Raji (cell line): Measurements from ENCODE around the gene HK2.

ENCODE experiments used
- POLR2A ChIP-seq: IDR thresholded peaks from 2 replicates; pipeline ENCODE4 v1.6.1; 2011; ENCODE audit warnings: low read depth, low read length, control low read depth; ENCODE audit not compliant: insufficient read depth

Gene HK2

DNA sequence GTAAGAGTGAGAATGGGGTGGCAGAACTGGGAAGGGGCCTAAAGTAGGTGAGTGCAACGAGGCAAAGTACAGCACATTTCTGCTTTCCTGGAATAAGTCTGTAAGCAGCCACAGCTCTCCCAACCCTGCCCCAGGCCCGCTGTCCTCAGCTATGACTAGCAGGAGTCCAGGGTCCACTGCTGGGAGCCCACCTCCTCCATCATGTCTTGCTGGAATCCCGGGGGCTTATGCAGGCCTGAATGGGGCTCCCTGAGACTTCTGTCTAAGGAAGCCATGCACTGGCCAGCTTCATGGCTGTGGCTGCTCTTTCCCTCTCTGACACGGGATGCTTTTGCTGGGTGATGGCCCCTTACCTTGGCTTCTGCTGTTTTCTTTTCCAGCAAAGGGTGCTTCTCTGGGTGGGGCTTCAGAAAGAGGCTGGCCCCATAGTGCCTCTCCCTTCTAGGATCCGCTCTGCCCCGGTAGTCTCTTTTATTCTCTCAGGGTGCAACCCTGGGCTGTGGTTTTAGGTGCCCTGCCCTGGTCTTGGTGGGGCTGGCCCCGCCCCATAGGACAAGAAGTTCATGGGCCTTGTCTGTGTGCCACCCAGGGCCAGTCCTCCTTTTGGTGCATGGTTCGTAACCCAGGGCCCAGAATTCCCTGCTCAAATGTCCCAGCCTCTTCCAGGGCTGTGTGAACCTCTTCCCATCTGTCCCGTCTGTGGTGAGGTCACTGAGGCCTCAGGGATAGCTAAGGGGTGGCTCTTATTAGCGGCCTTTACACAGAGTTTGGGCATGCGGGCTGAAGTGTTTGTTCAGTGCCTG lies 90.7 kb downstream of the HK2 start:
- TF ChIP-seq POLR2A: no peak

DNA sequence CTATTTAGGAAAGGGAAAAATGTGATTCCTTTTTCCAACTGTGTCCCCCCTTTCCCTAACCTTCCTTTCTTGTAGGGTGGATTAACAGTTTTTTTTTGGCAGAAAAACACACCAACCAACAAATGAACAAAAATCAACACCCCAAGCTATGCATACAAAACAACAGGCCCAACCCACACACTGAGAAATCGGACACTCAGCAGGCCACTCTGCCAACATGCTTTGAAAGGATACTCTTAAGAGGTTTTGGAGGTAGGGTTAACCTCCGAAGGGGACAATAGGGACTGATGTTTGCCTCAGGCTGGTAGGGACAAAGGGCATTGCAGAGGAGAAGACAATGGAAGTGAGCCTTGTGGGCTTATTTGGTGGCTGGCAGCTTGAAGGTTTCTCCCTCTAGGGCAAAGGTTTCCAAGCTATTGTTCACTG lies 91.4 kb downstream of the HK2 start:
- no peak for TF ChIP-seq POLR2A

DNA sequence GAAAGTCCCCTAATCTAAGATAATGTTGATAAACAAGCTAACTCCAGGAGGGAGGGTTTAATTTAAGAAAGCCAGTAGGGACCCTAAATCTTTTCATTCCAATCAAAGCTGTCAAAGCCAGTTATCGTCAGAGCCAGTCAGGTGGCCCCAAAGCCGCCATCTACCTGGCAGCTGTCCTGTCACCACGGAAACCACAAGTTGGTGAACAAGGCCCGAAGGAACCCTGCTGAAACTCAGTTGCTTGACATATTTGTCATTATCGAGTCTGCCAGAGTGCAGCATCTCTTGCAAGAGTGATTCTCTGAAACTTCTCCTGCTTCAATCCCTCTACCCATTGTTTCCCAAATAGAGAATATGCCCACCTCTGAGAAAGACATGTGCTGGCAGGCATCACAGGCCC lies 93.7 kb downstream of the HK2 start:
- TF ChIP-seq POLR2A: no peak

DNA sequence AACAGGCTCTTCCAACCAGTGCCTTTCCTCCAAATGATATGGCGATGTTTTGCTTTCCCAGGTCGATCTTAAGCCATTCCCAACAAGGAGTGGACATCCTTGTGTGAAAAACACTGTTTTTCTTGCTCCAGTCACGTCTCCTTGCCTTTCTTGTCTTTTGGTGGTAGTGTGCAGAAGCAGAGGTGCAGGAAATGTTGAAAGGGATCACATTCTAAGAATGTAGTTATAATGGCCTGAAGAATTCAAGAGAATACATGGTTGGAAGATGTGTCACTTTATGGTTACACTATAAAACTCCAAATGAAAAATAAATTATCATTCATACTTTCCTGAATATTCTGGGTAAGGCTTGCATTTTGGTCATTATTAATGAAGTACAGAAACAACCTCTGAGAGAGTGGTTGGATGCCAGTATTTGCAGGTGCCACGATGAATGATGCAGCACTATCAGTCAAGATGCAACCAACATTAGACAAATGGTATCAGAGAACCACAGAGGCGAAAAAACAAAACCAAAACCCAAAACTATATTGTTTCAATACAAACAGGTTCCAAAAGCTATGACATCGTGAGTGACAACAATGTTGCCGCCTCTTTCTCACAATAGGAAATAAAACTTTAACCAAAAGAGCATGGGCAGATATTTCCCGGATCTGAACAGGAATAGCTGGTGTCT lies 97.0 kb downstream of the HK2 start:
- no peak for TF ChIP-seq POLR2A

DNA sequence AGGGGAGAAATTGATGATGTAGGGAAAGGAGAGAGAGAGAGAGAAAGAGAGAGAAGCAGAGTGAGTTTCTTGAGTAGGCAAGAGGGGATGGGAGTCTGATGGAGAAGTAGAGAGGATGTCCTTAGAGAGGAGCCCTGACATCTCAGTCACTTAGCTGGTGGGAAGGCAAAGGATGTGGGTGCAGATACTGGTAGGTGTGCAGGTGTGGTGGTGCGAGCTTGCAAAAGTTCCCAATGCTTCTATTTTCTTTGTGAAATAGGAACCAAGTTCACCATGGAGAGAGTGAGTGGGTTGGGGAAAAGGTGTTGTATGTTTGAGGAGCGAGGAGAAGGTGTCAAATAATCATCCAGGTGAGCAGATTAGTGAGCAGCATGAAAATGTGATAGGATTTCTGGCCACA lies 98.0 kb downstream of the HK2 start:
- no peak for TF ChIP-seq POLR2A

DNA sequence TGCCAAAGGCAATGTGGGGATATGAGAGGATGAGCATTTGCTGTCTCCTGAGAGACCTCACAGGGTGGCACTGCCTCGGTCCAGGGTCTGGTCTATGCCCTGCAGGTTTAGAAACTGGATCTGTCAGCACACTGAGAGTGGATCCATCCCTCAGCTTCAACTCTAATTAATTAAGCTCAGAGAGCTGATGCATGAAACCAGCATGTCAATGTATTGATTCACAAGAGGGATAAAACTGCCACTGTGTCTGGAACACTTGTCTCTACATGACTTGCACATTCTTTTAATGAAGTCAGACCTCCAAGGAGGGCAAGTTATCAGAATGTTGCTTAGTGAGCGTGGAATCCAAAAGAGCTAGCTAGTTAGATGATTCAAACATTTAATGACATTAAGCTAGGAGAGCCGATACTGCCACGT lies 102.1 kb downstream of the HK2 start:
- no peak for TF ChIP-seq POLR2A

DNA sequence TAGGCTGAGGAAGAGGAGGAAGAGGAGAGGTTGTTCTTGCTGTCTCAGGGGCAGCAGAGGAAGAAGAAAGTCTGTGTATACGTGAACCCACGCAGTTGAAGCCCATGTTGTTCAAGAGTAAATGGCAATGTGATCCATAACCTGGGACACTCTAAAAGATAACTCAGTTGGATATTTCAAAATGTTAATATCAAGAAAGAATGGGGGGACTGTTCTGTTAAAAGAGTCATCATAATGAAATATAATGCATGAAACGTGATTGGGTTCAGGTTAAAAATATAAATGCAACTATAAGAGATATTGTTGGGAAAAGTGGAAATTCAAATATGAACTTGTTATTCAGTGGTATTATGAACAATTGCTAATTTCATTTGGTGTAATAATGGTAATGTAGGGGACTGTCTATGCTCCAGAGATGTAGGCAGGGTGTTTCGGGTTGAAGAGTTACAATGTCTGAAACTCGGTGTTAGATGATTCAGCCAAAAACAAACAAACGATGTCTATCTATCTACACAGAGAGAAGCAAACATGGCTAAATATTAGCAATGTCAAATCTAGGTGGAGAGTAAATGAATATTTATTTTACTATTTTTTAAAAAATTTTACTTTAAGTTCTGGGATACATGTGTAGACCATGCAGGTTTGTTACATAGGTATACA lies 103.4 kb downstream of the HK2 start:
- no peak for TF ChIP-seq POLR2A

DNA sequence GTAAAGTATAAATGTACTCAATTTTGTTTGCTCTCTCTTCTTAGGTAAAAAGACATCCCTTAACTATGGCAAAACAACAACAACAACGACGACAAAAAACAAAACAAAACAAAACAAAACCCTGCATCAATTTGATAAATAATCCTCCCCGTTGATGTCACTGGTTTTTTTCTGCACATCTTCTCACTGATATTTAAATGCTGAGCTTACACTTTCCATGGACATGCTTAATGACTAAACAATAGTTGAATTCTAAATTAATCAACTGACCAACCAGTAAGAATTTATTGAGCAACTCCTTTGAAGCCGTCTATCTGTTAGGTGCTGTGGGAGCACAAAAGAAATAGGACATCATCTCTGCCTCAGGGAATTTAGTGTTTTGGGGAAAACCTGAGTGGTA lies 104.3 kb downstream of the HK2 start:
- no peak for TF ChIP-seq POLR2A

DNA sequence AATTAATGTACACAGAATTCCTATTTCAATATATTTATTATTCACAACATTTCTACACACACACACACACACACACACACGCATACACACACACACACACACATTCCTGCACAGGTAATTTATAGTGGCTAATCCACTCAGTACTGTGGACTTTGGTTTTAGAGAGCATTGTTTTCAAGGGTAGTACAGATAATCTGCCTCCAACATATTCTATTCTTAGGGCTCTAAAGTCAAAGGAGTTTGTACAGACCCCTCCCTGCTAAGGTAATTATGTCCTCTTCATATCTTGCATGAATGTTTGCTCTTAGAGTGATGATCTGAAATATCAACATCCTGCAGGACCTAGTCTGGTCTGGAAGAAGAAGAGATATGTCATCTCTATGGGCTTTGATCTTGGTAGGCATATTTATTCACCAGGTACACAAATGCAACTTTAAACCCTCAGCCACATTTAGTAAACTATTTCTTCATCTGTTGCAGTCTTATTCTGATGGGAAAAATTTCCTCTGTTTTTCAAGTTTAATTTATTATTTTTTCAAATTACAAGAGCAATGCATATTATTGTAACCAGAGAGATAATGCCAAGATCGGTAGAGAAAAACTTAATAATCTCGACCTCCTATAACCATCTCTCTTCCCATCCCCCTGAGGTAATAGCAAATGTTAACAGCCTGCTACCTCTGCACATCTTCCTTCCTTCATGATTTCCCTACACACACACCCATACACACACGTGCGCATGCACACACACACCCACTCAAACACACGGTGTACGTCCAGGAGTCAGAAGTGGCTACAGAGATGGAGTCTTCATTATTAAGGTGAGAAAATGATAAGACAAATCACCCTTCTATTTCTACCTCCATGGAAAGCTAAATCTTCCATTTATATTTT lies 106.2 kb downstream of the HK2 start:
- no peak for TF ChIP-seq POLR2A

DNA sequence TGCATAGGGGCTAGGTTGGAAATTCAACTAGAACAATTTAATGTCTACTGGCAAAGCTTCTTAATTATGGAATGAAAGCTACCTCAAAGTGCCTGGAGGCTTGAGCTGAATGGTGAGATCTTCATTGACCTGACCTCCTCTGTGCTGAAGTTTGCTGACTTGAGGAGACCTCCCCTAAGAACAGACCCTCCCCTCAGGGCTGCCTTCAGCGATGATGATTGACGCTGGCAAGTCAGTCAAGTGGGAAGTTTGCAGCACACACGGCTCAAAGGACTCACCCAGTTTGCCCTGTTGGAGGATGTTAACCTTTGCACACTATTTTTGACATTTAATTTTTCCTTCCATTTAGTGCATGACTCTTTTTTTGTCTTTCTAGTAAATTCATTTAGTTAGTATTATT lies 107.4 kb downstream of the HK2 start:
- TF ChIP-seq POLR2A: no peak

DNA sequence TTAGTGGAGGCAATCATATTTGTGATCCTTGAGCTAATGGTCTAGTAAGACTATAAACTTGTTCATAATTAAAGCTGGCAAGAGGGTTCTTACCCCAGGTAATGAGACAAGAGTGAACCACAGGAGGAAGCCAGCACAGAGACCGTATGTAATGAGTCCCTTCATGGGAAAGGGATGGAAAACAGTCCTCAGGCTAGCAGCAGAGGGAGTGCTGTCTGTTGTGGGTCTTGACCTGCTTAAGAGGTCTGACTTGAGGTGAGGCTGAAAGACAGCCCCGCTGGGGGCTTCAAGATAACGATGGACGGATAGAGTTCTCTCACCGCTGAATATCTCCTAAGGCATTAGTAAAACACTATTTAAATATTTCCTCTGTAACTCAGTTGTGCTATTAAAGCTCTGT lies 108.3 kb downstream of the HK2 start:
- no peak for TF ChIP-seq POLR2A
